Pancreas (tissue), 10 donors: ENCODE measurements around the gene AGPAT4. TPM values are rescaled to one million over a fixed set of nuclear protein-coding genes. Genes with fewer than 3 reads are reported as not detected.

Experiments
- ATAC-seq, 4 donors: fragments of 200-7000 bp; cut with Tn5 transposase; one replicate each; pipeline versions ENCODE4 v1.8.0 to v1.9.1; 2020; ENCODE audit warnings: mild to moderate bottlenecking in 4 of 4, moderate library complexity in 4 of 4
- DNase-seq, 6 donors: peaks; one replicate each; pipeline ENCODE4 v3.0.0-alpha.2; 2020
- FAIRE-seq: peaks from 2 replicates; lab custom pipeline; 2012; peaks lifted over from hg19 to GRCh38; lab: Jason Lieb, UNC
- H3K27ac ChIP-seq, 4 donors: fragments of 200-600 bp; sonication (generic); 1 replicate in 3 of 4; 2 replicates in 1 of 4; pipeline versions ENCODE4 v1.5.0 to v1.8.0; 2020
- H3K27me3 ChIP-seq, 4 donors: fragments of 200-600 bp; one replicate each; pipeline ENCODE4 v1.8.0; 2021
- H3K36me3 ChIP-seq, 3 donors: fragments of 200-600 bp; sonication (generic) in 1 of 3; one replicate each; pipeline versions ENCODE4 v1.5.0 to v1.8.0; 2020 to 2021
- H3K4me1 ChIP-seq, 3 donors: fragments of 200-600 bp; one replicate each; pipeline ENCODE4 v1.8.0; 2021
- H3K4me3 ChIP-seq, 4 donors: fragments of 200-600 bp; sonication (generic) in 2 of 4; one replicate each; pipeline versions ENCODE4 v1.5.0 to v1.8.0; 2020 to 2021
- H3K9me3 ChIP-seq, 4 donors: fragments of 200-600 bp; one replicate each; pipeline ENCODE4 v1.8.0; 2021
- CTCF ChIP-seq, 4 donors: fragments of 200-600 bp; sonication (generic) in 3 of 4; IDR thresholded peaks; one replicate each; pipeline versions ENCODE4 v1.5.0 to v1.8.0; 2021; ENCODE audit warnings: antibody characterized with exemption in 4 of 4
- WGBS, 2 donors: extraction: QIAGEN DNeasy Blood & Tissue Kit; methylation state at CpG; one replicate each; pipeline ENCODE4 v1.1.7; 2013; 5-methylcytosine and 5-hydroxymethylcytosine counted together
- intact Hi-C, 3 donors: fragments of 100-400 bp; cut with DNase I; formaldehyde crosslinking; loops; one replicate each; pipeline versions ENCODE4 v1.11.1 to v1.14.2; 2022
- polyA plus RNA-seq, 2 donors: library from polyadenylated mRNA; stranded (reverse); fragments of 200-250 nt; gene quantifications; one replicate each; pipeline ENCODE4 v1.2.3, GENCODE V29; 2013
- total RNA-seq, 6 donors: library from RNA; stranded (reverse); fragmentation: NEBNext Ultra II Directional in 4 of 6; extraction: Animal tissue kit (Norgen Biotek cat#: 25700) in 4 of 6; gene quantifications; one replicate each; pipeline versions ENCODE4 v1.2.1 to v1.2.4, GENCODE V29; 2021 to 2023
- donor health status: healthy with polysubstance abuse.
- donor health status: DM: no; HTN: no; CAD: no; lungs with moderate emphysema.
- donor health status: DM: no; HTN: no; CAD: no.
- donor health status: control.
- donor health status: control.
- donor health status: Bipolar disorder and iron deficiency.
- donor health status: DM: yes; HTN: yes; CAD: no.
- donor health status: DM: no; HTN: no; CAD: no.
- donor health status: DM: no; HTN: no; CAD: no.
- donor health status: DM: yes; HTN: yes; CAD: no.

The AGPAT4 gene
- total and polyA plus RNA-seq, 8 donors = 1.6 to 6.4 (median 2.3) TPM

GRCh38 chr6:161255518-161255917 is 18.3 kb downstream of the AGPAT4 start:
- WGBS, 2 donors = 95 to 96% methylated on average over 6 of the region's 6 CpGs
- Histone ChIP-seq H3K27ac (no peak overlapping the region), H3K4me3 (no peak overlapping the region), H3K4me1 (no peaks in the 10 kb centered on the region), H3K27me3 (no peaks in the 10 kb centered on the region), H3K9me3 (no peaks in the 10 kb centered on the region), H3K36me3 (no peaks in the 10 kb centered on the region)
- no peak for DNase-seq
- TF ChIP-seq CTCF (IDR thresholded peaks at IDR 0.05) = no peak
- FAIRE-seq = no peak
- intact Hi-C loops = no loop called here
- ATAC-seq = no peak

- intact Hi-C loops = no loop called here
- H3K4me3 ChIP-seq = no peak overlapping the region
- no peaks in the 10 kb centered on the region for H3K9me3 ChIP-seq
- DNase-seq (no peak), FAIRE-seq (no peak), ATAC-seq (no peak)
- no peaks in the 10 kb centered on the region for H3K36me3 ChIP-seq
- no peak overlapping the region for H3K27ac ChIP-seq
- WGBS, 2 donors = 70 to 73% methylated on average over 17 of the region's 17 CpGs
- no peaks in the 10 kb centered on the region for H3K27me3 ChIP-seq
- no peak for TF ChIP-seq CTCF (IDR thresholded peaks at IDR 0.05)
- H3K4me1 ChIP-seq = no peaks in the 10 kb centered on the region
Measured at GRCh38 chr6:161254464-161255253, 19.2 kb downstream of the AGPAT4 start.

GRCh38 chr6:161254126-161254463 is 19.8 kb downstream of the AGPAT4 start:
- ATAC-seq (no peak), DNase-seq (no peak), FAIRE-seq (no peak)
- no peaks in the 10 kb centered on the region for H3K36me3 ChIP-seq
- H3K27me3 ChIP-seq = no peaks in the 10 kb centered on the region
- no peak overlapping the region for H3K27ac ChIP-seq
- H3K4me1 ChIP-seq = no peaks in the 10 kb centered on the region
- H3K4me3 ChIP-seq = no peak overlapping the region
- no peaks in the 10 kb centered on the region for H3K9me3 ChIP-seq
- TF ChIP-seq CTCF (IDR thresholded peaks at IDR 0.05) = no peak
- intact Hi-C loops = no loop called here

GRCh38 chr6:161251345-161251744 is 22.5 kb downstream of the AGPAT4 start:
- intact Hi-C loops = no loop called here
- DNase-seq = no peak

More at GRCh38 chr6:161251345-161251744, 22.5 kb downstream of the AGPAT4 start:
- WGBS, 2 donors = 83 to 86% methylated on average over 8 of the region's 8 CpGs
- Histone ChIP-seq H3K9me3 (no peaks in the 10 kb centered on the region), H3K36me3 (no peaks in the 10 kb centered on the region), H3K27me3 (no peaks in the 10 kb centered on the region), H3K4me3 (no peak overlapping the region), H3K4me1 (no peaks in the 10 kb centered on the region), H3K27ac (no peak overlapping the region)
- FAIRE-seq (no peak), ATAC-seq (no peak)
- no peak for TF ChIP-seq CTCF (IDR thresholded peaks at IDR 0.05)
